Activated T-cell treated with anti-CD3 and anti-CD28 coated beads for 48 hours (primary cell): ENCODE data around the gene ADAM33.

Experiments
- DNase-seq: peaks from one replicate; pipeline ENCODE4 v3.0.0-alpha.2; 2020; ENCODE audit warnings: low read depth

Gene ADAM33

DNA sequence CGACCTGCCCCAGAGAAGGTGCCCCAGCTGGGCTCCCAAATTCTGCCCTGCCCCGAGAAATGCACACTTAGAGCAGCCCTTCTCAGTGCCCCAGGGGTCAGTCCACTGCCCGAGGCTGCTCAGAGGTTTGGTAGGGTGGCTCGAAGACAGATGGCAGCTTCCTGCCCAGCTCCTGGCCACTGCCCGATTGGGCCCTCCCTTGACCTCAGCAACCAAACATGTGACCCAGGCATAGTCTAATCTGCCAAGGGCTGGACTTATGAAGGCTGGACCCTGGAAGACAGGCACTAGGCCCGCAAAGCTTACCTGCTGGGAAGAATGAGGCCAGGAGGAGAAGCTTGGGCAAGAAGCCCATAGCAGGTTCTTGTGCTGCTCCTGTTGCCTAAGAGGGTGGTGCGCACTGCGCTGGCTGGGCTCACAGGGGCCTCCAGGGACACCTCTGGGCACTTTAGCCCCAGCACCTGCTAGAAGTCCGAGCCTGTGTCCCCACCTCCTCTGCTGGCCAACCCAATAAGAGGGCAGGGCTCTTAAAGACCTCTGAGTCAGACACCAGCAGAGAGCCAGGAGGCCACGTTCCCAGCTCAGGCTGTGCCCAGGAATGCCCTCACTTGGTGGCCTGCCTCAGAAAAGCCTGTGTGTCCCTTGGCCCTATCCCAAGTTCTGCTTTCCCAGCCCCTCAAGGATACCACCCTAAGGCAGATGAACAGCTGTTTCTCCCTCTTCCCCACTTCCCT lies 25.1 kb upstream of the ADAM33 start:
- DNase-seq: no peak

DNA sequence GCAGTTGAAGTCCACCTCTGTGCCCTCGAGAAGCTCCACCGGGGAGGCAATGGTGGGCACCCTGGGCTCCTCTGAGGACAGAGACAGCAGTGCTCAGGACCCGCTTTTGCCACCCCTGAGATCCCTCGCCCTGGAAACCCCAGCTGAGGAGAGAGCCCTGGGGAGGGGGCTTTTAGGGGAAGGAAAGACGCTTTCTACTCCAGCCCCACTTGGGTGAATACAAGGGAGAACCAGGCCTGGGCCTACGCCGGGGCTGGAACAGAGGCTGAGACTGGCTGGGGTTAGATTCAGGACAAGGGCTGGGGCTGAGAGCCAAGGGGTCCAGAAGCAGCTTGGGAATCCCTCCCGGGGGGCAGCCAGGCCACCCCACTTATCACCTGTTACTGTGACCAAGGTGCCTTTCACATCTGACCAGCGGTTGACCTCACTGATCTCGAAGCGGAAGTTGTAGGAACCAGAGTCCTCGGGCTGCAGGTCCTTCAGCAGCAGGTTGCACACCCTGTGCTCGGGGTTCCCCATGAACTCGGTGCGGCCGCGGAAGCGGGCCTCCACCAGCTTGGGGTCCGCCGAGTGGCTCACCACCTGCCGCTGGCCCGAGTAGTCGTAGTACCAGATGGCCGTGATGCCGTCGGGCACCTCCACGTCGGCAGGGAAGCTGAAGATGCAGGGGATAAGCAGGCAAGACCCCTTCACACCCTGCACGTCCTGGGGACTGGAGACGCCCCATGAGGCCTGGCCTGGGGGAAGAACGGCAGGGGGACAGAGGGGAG lies 24.3 kb upstream of the ADAM33 start:
- no peak for DNase-seq

DNA sequence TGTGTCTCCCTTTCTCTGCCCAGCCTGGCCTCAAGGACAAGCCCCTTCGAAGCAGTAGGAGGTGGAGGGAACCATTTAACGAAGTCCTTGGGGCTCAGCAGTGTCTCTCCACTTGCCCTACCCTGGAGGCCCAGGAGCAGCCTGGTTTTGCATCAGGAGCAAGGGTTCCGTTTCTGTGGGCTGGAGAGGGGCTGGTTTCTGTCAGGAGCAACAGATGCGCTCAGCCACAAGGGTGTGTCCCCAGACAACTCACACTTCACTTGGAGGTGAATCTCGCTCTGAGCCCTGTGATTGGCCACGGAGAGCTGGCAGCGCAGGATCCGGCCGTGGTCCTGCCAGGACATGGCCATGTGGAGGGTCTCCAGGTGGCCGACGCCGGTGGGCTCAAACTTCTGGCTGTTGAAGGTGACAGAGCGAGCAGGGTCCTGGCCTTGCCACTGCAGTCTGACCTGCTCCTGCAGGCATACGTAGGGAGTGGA lies 23.7 kb upstream of the ADAM33 start:
- no peak for DNase-seq

DNA sequence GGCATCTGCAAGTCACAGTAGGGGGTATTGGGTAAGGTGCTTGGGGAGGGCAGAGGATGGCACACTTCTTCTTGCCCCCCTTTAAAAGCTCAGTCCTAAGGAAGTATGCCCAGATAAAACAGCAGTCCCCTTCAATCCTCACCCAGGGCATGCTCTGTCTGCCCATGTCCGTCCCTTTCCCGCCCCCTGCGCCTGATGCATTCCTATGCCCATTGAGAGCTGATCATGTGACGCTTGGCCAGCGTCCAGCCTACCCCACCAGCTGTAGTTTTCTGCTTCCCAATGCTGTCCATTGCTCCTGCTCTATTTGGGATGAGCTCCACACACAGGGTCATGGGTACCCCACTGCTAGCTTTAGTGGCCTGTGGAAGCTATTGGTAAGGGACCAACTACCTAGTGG lies 22.3 kb upstream of the ADAM33 start:
- DNase-seq: no peak

DNA sequence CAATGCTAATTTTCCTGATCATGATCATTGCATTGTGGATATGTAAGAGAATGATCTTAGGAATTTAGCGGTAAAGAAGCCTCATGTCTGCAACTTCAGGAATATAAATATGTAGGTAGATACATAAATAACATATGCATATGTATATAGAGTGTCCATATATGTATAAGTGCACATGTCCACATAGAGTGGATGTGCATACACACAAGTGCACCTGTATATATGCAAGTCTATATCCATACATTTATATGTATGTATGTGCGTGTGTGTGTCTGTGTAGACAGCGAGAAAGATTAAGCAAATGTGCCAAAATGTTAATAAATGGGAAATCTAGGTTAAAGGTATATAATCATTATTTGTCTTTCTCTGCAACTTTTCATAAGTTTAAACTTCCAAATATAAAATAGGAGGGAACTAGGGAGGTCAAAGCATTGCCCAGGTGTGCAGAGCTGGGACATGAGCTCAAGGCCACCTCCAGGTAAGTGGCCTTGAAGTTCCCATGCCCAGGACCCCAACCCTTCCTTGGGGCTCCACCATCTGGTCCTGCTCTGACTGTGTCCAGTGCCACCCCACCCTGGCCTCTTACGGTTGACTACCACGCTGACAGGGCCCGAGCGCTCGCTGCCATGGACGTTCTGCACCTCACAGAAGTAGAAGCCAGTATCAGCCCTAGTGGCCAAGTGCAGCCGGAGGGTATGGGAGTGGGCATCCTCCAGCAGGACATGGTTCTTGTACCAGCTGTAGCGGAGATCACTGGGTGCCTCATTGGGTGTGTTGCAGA lies 21.0 kb upstream of the ADAM33 start:
- no peak for DNase-seq

DNA sequence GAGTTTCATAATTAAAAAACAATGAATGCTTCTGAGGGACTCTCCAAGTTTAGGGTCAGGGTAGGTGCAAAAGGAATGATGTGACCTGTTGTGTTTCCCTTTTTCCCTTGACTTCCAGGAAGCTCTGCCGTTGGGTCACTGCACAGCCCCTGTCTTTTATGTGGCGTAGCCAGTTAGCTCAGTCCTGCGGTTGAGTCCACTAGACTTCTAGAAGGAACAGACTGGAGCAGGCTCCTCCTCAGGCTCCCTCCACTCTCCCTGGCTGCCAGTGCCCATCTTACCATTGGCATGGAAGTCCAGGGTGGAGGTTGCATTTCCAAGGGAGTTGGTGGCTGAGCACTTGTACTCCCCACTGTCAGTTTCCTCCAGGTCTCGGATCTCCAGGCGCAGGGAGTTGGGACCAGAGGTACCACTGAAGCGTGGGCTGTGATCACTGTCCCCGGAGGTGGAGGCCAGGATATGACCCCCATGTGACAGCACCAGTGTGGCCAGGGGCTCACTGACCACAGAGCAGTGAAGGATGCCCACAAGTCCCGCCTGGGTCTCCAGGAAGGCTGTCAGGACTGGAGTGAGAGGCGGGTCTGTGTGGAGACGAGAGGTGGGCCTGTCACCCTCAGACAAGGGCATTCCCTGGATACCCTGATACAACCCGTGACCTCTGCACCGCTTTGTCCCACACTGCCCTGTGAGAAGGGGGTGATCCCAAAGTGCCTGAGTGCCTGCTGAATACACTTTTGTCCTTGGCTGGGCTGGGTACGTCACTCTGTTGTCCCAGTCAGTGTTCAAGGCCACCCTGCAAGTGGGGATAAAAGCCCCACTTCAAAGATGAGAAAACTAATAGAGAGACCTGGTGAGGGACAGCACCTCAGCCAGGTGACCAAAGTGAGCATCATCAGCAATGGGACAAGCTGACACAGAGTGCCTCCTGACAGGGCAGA lies 19.5 kb upstream of the ADAM33 start:
- DNase-seq: no peak

DNA sequence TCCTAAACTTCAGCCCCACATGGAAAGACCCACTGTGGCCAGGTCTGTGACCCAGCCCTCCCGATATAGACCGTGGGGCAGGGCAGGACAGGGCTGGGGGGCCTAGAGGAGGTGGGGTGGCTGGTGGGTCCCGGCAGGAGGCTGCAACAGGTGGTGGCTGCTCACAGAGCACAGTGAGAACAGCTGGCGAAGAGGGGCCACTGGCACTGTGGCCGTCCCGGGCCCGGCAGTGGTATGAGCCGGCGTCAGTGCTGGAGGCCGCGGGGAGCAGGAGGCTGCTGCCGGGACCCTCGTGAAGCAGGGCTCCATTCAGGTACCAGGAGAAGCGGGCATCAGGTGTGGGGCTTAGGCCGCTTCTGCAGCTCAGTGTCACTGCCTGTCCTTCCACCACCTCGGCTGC lies 17.2 kb upstream of the ADAM33 start:
- DNase-seq: no peak

DNA sequence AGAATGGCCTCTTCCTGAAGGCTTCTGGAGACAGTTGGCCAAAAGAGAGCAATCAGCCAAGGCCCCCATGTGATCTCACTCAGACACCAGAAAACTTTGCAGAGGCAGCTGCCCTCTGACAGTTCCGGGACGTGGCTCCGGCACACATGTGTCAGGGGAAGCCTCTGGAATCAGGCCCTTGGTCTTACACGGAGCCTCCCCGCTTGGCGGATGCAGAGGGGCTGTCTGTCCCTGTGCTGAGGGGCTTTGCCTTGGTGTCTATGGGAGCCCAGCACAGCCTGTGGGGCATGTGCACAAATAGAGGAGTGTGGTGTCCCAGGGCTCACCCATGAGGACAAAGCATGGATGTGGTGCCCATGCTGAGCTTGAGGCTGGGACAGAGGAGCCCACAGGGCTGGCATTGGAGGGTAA lies 16.8 kb upstream of the ADAM33 start:
- DNase-seq: no peak

DNA sequence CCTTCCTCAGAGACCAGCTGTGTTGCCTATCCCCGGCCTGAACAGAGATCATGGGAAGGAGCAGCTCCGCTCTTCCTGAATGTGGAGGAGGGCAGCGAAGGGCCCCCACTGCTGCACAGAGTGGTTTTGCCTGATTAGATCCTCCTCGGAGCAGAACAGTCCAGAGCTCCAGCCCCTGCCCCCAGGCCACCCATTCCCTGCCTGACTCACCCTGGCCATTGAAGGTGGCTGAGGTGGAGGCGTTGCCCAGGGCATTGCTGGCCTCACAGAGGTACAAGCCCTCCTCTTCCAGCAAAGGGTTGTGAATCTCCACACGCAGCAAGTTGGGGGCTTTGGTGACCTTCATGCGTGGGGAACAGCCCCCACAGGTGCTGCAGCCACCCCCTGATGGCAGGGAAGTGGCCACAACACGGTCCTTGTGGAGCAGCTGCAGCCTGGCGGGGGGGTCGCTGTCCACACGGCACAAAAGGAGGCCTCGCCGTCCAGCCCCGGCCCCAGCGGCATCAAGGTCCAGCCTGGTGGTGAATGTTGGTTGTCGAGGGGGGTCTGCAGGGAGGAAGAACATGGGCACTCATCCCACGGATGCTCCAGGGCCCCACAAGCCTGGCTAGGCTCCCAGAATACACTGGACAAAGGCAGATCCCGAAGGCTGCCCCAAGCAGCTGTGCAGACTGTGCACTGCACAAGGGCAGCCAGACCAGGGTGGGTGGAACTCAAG lies 15.9 kb upstream of the ADAM33 start:
- DNase-seq: no peak

DNA sequence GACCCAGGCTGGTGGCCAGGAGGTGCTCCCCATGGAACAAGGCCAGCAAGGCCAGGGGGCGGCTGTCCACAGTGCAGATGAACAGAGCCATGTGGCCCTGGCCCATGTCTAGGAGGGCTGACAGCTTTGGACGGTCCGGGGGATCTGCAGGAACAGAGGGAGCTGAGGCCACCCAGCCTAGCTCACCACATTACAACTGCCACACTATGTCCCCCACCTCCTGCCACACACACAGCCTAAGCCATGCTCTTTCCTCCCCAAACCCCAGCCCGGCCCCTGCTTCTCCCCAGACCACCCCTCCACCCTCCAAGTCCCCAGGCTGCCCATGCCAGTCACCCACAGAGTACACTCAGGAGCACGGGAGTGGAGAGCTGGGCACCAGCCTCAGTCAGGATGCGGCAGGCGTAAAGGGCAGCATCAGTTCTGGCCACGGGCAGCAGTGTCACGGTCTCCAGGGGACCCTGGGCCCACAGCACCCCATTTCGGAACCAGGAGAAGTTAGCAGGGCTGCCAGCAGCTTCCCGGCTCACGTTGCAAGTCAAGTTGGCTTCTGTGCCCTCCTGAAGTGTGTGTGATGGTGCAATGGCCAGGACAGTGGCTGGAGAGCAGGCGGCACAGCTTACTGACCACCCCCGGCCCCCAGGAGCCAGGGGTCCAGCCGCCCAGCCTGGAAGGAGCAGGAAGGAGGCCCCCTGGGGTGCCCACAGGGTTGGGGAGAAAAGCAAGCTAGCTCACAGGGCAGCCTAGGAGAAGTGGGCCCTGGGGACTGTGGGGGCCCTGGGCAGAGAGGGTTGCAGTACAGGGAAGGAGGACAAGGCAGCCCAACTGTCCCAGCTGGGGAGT lies 15.2 kb upstream of the ADAM33 start:
- DNase-seq: no peak

DNA sequence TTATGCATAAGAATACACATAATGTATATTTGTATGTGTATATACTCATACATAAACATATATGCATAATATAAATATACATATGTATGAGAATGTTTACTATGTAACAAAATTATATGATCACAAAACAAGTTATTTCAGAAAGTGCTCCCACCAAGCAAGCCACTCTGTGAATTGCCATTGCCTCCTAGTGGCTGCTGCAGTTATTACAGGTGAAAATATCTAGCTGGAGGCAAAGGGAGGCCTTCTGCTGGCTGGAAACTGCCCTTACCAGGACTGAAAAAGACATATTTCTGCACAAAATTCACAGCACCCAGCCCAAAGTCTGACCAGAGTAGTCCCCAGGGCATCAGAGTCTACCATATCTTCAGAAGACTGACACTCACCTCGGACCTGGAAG lies 14.4 kb upstream of the ADAM33 start:
- no peak for DNase-seq

DNA sequence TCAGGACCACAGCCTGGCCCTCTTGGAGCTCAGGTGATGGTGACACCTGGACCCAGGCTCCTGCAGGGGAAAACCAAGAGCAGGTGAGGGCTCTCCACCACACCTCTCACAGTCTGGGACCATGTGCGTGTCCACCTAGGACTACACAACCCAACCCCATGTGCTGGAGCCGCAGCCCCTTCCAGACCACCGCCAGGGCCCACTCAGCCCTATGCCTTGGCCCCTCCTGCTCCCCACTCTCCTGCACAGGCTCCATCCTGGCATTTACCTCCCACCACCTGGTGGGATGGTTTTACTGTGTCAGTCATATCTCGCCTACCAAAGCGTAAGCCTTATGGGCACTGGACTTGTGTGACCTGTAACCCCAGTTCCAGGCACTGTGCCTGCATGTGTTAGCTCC lies 13.1 kb upstream of the ADAM33 start:
- no peak for DNase-seq

DNA sequence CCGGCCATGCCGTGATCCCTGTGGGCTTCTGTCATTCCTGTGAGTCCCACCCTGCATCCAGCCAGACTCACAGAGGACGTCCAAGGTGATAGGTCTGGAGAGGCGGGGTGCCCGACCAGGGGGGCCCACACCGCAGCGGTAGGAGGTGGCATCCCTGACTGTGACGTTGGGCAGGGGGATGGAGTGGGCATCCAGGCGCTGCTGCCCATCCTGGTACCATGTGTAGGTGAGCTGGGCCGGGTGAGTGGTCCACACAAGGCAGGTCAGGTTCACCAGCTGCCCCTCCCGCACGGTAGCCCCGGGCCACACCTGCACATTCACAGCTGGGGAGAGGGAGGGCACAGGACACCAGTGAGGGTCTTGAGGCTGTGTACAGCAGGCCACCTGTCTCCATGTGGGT lies 11.6 kb upstream of the ADAM33 start:
- no peak for DNase-seq

DNA sequence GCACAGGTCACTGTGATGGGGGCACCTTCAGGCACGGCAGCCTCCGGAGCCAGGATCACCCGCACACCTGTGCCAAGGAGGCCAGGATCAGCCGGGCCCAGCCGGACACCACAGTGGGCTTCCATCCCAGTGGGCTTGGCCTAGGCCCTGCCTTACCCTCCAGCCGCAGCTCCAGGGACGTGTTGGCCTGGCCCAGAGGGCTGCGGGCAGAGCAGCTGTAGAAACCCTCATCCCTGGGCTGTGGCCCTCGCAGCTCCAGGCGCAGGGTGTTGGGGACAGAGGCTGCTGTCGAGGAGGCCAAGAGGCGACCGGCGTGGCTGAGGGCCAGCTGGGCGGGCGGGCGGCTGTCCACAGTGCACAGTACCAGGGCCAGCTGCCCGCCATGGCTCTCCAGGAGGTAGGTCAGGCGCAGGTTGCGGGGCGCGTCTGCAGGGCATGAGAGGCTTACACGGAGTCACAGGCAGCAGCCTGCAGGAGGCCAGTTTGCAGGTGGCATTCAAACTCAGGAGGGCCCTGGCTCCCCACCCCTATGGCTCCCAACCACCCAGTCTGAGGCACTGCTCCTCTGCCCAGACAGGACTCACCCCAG lies 11.0 kb upstream of the ADAM33 start:
- DNase-seq: no peak

DNA sequence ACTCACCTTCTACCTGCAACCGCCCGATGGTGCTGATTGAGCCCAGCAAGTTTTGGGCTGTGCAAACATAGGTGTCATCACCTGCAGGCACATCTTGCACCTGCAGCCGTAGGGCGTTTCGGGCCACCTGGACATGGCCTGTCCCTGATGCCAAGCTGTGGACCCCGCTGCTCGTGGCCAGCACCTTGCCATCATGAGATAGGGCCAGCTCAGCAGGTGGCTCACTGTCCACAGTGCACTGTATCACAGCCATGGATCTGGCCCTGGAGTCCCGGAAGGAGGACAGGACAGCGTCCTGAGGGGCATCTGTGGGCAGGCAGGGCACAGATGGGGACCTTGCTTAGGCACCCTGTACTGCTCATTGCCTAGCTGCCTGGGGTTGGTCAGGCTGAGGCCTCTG lies 10.1 kb upstream of the ADAM33 start:
- DNase-seq: no peak

DNA sequence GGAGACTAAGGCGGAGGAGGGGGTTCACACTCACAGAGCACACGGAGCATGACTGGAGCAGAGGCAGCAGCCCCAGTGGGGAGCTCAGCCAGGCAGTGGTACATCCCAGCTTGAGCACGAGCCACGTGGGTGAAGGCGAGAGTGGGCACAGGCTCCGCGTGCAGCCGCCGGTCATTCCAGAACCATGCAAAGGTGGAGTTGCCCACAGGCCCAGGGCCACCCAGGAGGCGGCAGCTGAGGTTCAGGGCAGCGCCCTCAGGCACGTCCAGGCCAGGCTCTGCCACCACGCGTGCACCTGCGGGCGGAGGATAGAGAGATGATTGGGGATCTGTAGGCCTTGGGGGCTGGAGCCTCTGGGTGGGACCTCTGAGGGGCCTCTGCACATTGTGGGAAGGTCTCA lies 9.5 kb upstream of the ADAM33 start:
- no peak for DNase-seq

DNA sequence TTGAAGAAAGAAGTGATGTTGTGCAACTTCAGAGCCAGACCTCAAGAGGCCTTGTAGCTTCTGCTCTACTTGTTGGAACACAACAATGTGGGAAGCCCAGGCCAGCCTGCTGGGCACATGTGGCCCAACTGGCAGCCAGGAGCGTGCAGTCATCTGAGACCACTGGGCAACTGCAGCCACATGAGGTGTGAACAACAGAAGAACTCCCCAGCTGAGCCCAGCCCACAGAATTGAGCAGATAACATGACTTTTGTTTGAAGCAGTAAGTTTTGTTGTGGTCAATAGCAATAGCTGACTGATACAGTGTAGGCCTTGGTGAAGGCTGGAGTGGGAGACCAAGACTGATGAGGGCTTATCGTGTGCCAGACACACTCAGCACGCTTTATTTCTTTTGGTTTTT lies 8.6 kb upstream of the ADAM33 start:
- no peak for DNase-seq

DNA sequence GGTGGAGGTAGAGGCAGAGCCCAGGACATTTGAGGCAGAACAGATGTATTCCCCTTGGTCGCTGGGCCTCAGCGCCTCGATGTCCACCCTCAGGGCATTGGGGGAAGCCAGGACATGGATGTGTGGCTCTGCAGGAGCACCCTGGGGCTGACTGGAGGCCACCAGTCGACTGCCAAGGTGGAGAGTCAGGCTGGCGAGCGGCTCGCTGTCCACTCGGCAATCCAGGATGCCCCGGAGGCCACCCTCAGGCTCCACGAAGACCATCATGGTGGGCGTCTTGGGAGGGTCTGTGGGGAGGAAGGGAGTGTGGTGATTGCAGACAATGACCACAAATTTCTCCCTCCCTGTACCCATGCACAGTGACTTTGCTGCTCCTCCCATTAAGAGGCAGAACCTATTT lies 8.2 kb upstream of the ADAM33 start:
- DNase-seq: no peak

DNA sequence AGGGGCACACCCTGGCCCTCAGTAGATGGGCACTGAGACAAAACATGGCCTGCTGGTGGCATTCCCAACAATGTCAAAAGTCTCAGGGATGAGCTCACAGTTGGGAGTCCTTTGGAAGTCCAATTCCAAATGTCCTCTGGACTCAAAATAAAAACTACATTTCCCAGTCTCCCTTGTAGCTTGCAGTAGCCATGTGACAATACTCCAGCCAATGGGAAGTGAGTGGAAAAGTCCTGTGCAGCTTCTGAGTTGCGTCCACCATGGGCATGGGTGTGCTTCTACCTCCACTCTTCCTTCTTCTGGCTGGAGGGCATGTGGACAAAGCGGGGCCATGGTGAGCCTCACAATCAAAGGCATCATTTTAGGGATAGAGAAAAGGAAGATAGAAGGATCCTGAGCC lies 5.8 kb upstream of the ADAM33 start:
- no peak for DNase-seq

DNA sequence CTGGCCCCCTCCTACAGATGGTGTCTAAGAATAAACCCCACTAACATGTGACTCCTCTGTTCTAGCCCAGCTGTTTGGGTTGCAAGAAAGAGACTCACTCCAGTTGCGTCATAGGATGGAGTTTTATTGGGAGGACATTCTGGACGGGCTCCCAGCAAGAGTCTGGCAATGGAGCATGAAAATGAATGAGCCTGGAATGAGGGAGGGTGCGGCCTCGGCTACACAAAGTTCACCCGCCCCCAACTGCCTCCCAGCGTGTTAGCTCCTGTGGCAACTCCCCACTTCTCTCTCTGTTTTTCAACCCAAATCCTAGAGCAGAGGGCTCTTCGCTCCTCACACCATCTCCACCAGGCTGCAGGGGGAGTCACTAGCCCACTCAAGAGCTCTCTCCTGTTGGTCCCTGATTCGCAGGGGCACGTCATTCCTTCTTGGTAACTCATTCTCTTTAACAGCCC lies 5.1 kb upstream of the ADAM33 start:
- no peak for DNase-seq
